GM12892 (cell line): Measurements from ENCODE around the gene SYT5.

ENCODE experiments used
- POLR2A ChIP-seq: IDR thresholded peaks from 2 replicates; pipeline ENCODE4 v1.6.1; 2011; ENCODE audit warnings: low read depth, low read length, control low read depth
- TAF1 ChIP-seq: IDR thresholded peaks from 2 replicates; pipeline ENCODE4 v1.6.1; 2011; ENCODE audit warnings: low read depth, mild to moderate bottlenecking, control low read depth, low read length, borderline replicate concordance

- TF ChIP-seq POLR2A (no peak), TAF1 (no peak)
Observed at GRCh38 chr19:55227241-55228014, 47.3 kb upstream of the SYT5 start.
